H1 (cell line): ENCODE results near the gene INHBC. TPM values are rescaled to one million over a fixed set of nuclear protein-coding genes. Genes with fewer than 3 reads are reported as not detected.

ENCODE experiments used
- CTCF ChIA-PET: fragments of 300-600 bp; sonication (Branson Sonifier 250); formaldehyde crosslinking; loops from one replicate; lab custom pipeline; 2021; ENCODE audit not compliant: partially characterized antibody; lab: Charles Lee
- POLR2A ChIA-PET: fragments of 300-600 bp; sonication (Branson Sonifier 250); formaldehyde crosslinking; loops from one replicate; lab custom pipeline; 2021; ENCODE audit warnings: inconsistent platforms; ENCODE audit not compliant: partially characterized antibody; lab: Charles Lee
- DNase-seq, 2 experiments: peaks; one replicate each; pipeline versions ENCODE4 v3.0.0 to v3.0.0-alpha.2; 2010 to 2022; ENCODE audit warnings: low spot score in 2 of 2, low read depth in 1 of 2, mixed read lengths in 1 of 2
- FAIRE-seq: peaks from 2 replicates; lab custom pipeline; 2011; peaks lifted over from hg19 to GRCh38; lab: Jason Lieb, UNC
- H2AFZ ChIP-seq: 2 replicates; pipeline ENCODE4 v1.8.1; 2012; ENCODE audit warnings: low read length, inconsistent platforms
- H2AK5ac ChIP-seq: 2 replicates; pipeline ENCODE4 v1.6.1; 2013; ENCODE audit warnings: low read depth, low read length
- H2BK120ac ChIP-seq: replicated peaks from 2 replicates; pipeline ENCODE3; 2013; ENCODE audit warnings: low read depth, low read length, inconsistent platforms
- H2BK12ac ChIP-seq: 2 replicates; pipeline ENCODE4 v1.6.1; 2013; ENCODE audit warnings: low read depth, low read length
- H2BK15ac ChIP-seq: 2 replicates; pipeline ENCODE4 v1.6.1; 2013; ENCODE audit warnings: low read length
- H2BK20ac ChIP-seq: 2 replicates; pipeline ENCODE4 v1.6.1; 2013; ENCODE audit warnings: low read length
- H2BK5ac ChIP-seq: 2 replicates; pipeline ENCODE4 v1.6.1; 2013; ENCODE audit warnings: low read depth, low read length
- H3K14ac ChIP-seq: 2 replicates; pipeline ENCODE4 v1.6.1; 2013; ENCODE audit warnings: inconsistent platforms; ENCODE audit not compliant: insufficient read length
- H3K18ac ChIP-seq: 2 replicates; pipeline ENCODE4 v1.6.1; 2013; ENCODE audit warnings: low read length; ENCODE audit errors: extremely low read depth
- H3K23ac ChIP-seq: 2 replicates; pipeline ENCODE4 v1.6.1; 2013; ENCODE audit warnings: inconsistent platforms; ENCODE audit not compliant: insufficient read length
- H3K23me2 ChIP-seq: 2 replicates; pipeline ENCODE4 v1.6.1; 2013; ENCODE audit warnings: low read depth, low read length
- H3K27ac ChIP-seq: 2 replicates; pipeline ENCODE4 v1.6.1; 2011; ENCODE audit warnings: low read depth, low read length, inconsistent platforms
- H3K27me3 ChIP-seq, 4 experiments: replicated peaks in 1 of 4; 1 replicate in 1 of 4; 2 replicates in 3 of 4; pipeline versions ENCODE4 v1.6.1 to v1.8.1; 2011 to 2013; ENCODE audit warnings: low read length in 3 of 4, mild to moderate bottlenecking in 3 of 4, inconsistent platforms in 2 of 4, mixed read lengths in 2 of 4, moderate library complexity in 1 of 4; ENCODE audit not compliant: control insufficient read depth in 3 of 4, insufficient read depth in 3 of 4; ENCODE audit errors: extremely low read depth in 1 of 4
- H3K36me3 ChIP-seq, 4 experiments: 2 replicates each; pipeline versions ENCODE4 v1.6.1 to v1.8.1; 2011 to 2013; ENCODE audit warnings: mild to moderate bottlenecking in 4 of 4, low read length in 3 of 4, moderate library complexity in 2 of 4, control low read depth in 1 of 4, inconsistent platforms in 1 of 4; ENCODE audit not compliant: insufficient read depth in 4 of 4, control insufficient read depth in 2 of 4
- H3K4ac ChIP-seq: replicated peaks from 2 replicates; pipeline ENCODE3; 2013; ENCODE audit warnings: low read length, low read depth, mixed read lengths, inconsistent platforms; ENCODE audit not compliant: insufficient read length
- H3K4me1 ChIP-seq, 4 experiments: replicated peaks in 1 of 4; 1 replicate in 1 of 4; 2 replicates in 3 of 4; pipeline versions ENCODE4 v1.6.1 to v1.8.1; 2011 to 2013; ENCODE audit warnings: low read length in 3 of 4, inconsistent platforms in 2 of 4, mixed read lengths in 1 of 4; ENCODE audit not compliant: insufficient read depth in 4 of 4, control insufficient read depth in 3 of 4
- H3K4me2 ChIP-seq, 2 experiments: 2 replicates each; pipeline versions ENCODE4 v1.6.1 to v1.8.1; 2011 to 2013; ENCODE audit warnings: low read depth in 2 of 2, low read length in 2 of 2, control low read depth in 1 of 2, inconsistent platforms in 1 of 2, mild to moderate bottlenecking in 1 of 2; ENCODE audit not compliant: insufficient read depth in 1 of 2
- H3K4me3 ChIP-seq, 4 experiments: fragments of 200-600, 300-600 bp in 1 of 4; sonication (generic), shearing (Covaris generic), sonication (Bioruptor Twin) in 1 of 4; 2 replicates each; pipeline versions ENCODE4 v1.5.1 to v1.8.1; 2011 to 2016; ENCODE audit warnings: low read length in 4 of 4, low read depth in 3 of 4, control low read depth in 2 of 4, inconsistent platforms in 2 of 4, mild to moderate bottlenecking in 2 of 4, mixed read lengths in 1 of 4, moderate library complexity in 1 of 4; ENCODE audit not compliant: insufficient read depth in 2 of 4; ENCODE audit errors: extremely low read depth in 1 of 4
- H3K56ac ChIP-seq: replicated peaks from 2 replicates; pipeline ENCODE3; 2013; ENCODE audit warnings: low read depth, mild to moderate bottlenecking, mixed read lengths, low read length, inconsistent platforms; ENCODE audit not compliant: insufficient read length
- H3K79me1 ChIP-seq: 2 replicates; pipeline ENCODE4 v1.6.1; 2013; ENCODE audit warnings: low read depth, low read length, control low read depth
- H3K79me2 ChIP-seq, 2 experiments: 2 replicates each; pipeline versions ENCODE4 v1.6.1 to v1.8.1; 2012 to 2013; ENCODE audit warnings: low read length in 2 of 2, mild to moderate bottlenecking in 2 of 2, inconsistent platforms in 1 of 2; ENCODE audit not compliant: insufficient read depth in 2 of 2, control insufficient read depth in 1 of 2
- H3K9ac ChIP-seq, 4 experiments: replicated peaks in 1 of 4; 1 replicate in 1 of 4; 2 replicates in 3 of 4; pipeline versions ENCODE4 v1.6.1 to v1.8.1; 2011 to 2013; ENCODE audit warnings: low read depth in 3 of 4, low read length in 3 of 4, control low read depth in 2 of 4, mild to moderate bottlenecking in 2 of 4, moderate library complexity in 2 of 4, inconsistent platforms in 1 of 4; ENCODE audit errors: extremely low read depth in 1 of 4
- H3K9me3 ChIP-seq, 2 experiments: 2 replicates each; pipeline versions ENCODE4 v1.6.1 to v1.8.1; 2012 to 2013; ENCODE audit warnings: mild to moderate bottlenecking in 2 of 2, moderate library complexity in 2 of 2, control low read depth in 1 of 2, inconsistent platforms in 1 of 2, low read depth in 1 of 2, low read length in 1 of 2, mixed read lengths in 1 of 2; ENCODE audit not compliant: insufficient read depth in 2 of 2
- H4K20me1 ChIP-seq, 2 experiments: replicated peaks in 1 of 2; 2 replicates each; pipeline versions ENCODE3 to v1.8.1; 2011 to 2013; ENCODE audit warnings: inconsistent platforms in 2 of 2, low read length in 2 of 2, mild to moderate bottlenecking in 1 of 2; ENCODE audit not compliant: insufficient read depth in 2 of 2, control insufficient read depth in 1 of 2
- H4K5ac ChIP-seq: 2 replicates; pipeline ENCODE4 v1.6.1; 2013; ENCODE audit warnings: low read length, low read depth, mixed read lengths, inconsistent platforms; ENCODE audit not compliant: insufficient read length
- H4K8ac ChIP-seq: 2 replicates; pipeline ENCODE4 v1.8.0; 2013; ENCODE audit warnings: mild to moderate bottlenecking, moderate library complexity, low read length, inconsistent platforms; ENCODE audit not compliant: insufficient read depth; ENCODE audit errors: extremely low read depth
- H4K91ac ChIP-seq: replicated peaks from 2 replicates; pipeline ENCODE3; 2013; ENCODE audit warnings: low read length, mixed read lengths, inconsistent platforms; ENCODE audit not compliant: insufficient read length
- ATF3 ChIP-seq: IDR thresholded peaks from 2 replicates; pipeline ENCODE4 v1.6.1; 2011; ENCODE audit warnings: low read depth, mild to moderate bottlenecking, low read length; ENCODE audit not compliant: insufficient read depth
- CREB1 ChIP-seq: IDR thresholded peaks from 2 replicates; pipeline ENCODE4 v1.6.1; 2012; ENCODE audit warnings: inconsistent platforms
- EP300 ChIP-seq, 2 experiments: IDR thresholded peaks; 1 replicate in 1 of 2; 2 replicates in 1 of 2; pipeline ENCODE4 v1.6.1; 2011 to 2012; ENCODE audit warnings: low read depth in 2 of 2, low read length in 2 of 2, mild to moderate bottlenecking in 2 of 2, borderline replicate concordance in 1 of 2, inconsistent platforms in 1 of 2, moderate library complexity in 1 of 2
- HDAC6 ChIP-seq: IDR thresholded peaks from one replicate; pipeline ENCODE4 v1.7.1; 2012; ENCODE audit warnings: low read depth, mild to moderate bottlenecking, inconsistent platforms, low read length, moderate library complexity
- KDM4A ChIP-seq: IDR thresholded peaks from one replicate; pipeline ENCODE4 v1.7.1; 2012; ENCODE audit warnings: low read depth, mild to moderate bottlenecking, moderate library complexity, low read length, inconsistent platforms; ENCODE audit not compliant: severe bottlenecking
- MAFK ChIP-seq: IDR thresholded peaks from 2 replicates; pipeline ENCODE4 v1.6.1; 2012; ENCODE audit warnings: low read depth, mild to moderate bottlenecking, improper control_type of control experiment, low read length
- SIN3A ChIP-seq, 2 experiments: IDR thresholded peaks in 1 of 2; conservative IDR thresholded peaks in 1 of 2; 2 replicates each; pipeline ENCODE4 v1.6.1; 2011 to 2012; ENCODE audit warnings: low read length in 2 of 2, improper control_type of control experiment in 1 of 2, low read depth in 1 of 2, mild to moderate bottlenecking in 1 of 2
- SP1 ChIP-seq: IDR thresholded peaks from 2 replicates; pipeline ENCODE4 v1.6.1; 2011; ENCODE audit warnings: low read depth, low read length
- SUZ12 ChIP-seq: fragments of 200-600 bp; sonication (generic); IDR thresholded peaks from 2 replicates; pipeline ENCODE4 v1.6.1; 2012; ENCODE audit warnings: mild to moderate bottlenecking, inconsistent platforms, low read length, moderate library complexity, mixed read lengths
- TAF1 ChIP-seq: IDR thresholded peaks from 2 replicates; pipeline ENCODE4 v1.6.1; 2011; ENCODE audit warnings: mild to moderate bottlenecking, low read depth, low read length
- TCF12 ChIP-seq: IDR thresholded peaks from 2 replicates; pipeline ENCODE4 v1.6.1; 2011; ENCODE audit warnings: low read depth, mild to moderate bottlenecking, low read length
- USF2 ChIP-seq: IDR thresholded peaks from 2 replicates; pipeline ENCODE4 v1.6.1; 2011; ENCODE audit warnings: low read length, improper control_type of control experiment
- WGBS, 2 experiments: shearing (Covaris generic) in 1 of 2; methylation state at CpG; one replicate each; pipeline versions ENCODE4 v1.1.6 to v1.1.7; 2013 to 2015; ENCODE audit warnings: low lambda C conversion rate in 2 of 2, mixed read lengths in 2 of 2, inconsistent platforms in 1 of 2, low coverage in 1 of 2, missing lambda C conversion rate in 1 of 2; ENCODE audit not compliant: insufficient replicate concordance in 2 of 2, insufficient coverage in 1 of 2, insufficient read length in 1 of 2; ENCODE audit errors: extremely low coverage in 1 of 2, missing lambda C conversion rate in 1 of 2; 5-methylcytosine and 5-hydroxymethylcytosine counted together
- polyA plus RNA-seq, 7 experiments: library from polyadenylated mRNA; depleted of rRNA in 3 of 7; stranded (reverse) in 5 of 7; unstranded in 2 of 7; fragments of >200 nt in 5 of 7; fragments of 200-250 nt in 2 of 7; gene quantifications; 1 replicate in 5 of 7; 2 replicates in 1 of 7; 4 replicates in 1 of 7; pipeline versions ENCODE4 v1.2.1 to v1.2.3, GENCODE V29; 2011 to 2013; ENCODE audit warnings: missing spikeins in 2 of 7, mixed read lengths in 2 of 7
- total RNA-seq: library from RNA; stranded (reverse); fragmentation: NEBNext Ultra II Directional; extraction: Animal tissue kit (Norgen Biotek cat#: 25700); gene quantifications from 2 replicates; pipeline ENCODE4 v1.2.1, GENCODE V29; 2021

The INHBC gene
- total and polyA plus RNA-seq, 2 of the 8 experiments (the other 6 are each of a cell fraction or from before 2014, with no cell fraction given): 0.15 TPM; not detected in 1

GRCh38 chr12:57441846-57442427 lies 7.4 kb downstream of the INHBC start:
- no peak overlapping the region for H2BK15ac ChIP-seq
- H3K27ac ChIP-seq: no peak overlapping the region
- no peak overlapping the region for H2BK20ac ChIP-seq
- H2BK5ac ChIP-seq: no peak overlapping the region
- DNase-seq (no peak), FAIRE-seq (no peak)
- H2AFZ ChIP-seq: no peak overlapping the region
- no peak overlapping the region for H3K18ac ChIP-seq
- H3K79me2 ChIP-seq: no peaks in the 10 kb centered on the region
- ChIA-PET CTCF (interaction anchor here (0.7 to 6.3 kb wide), 5 partner anchors 12 to 165 kb away, joined by 3 to 47 read pairs (median 3); partner anchors contain the start of gene INHBE), POLR2A (interaction anchor here (0.6 to 4.6 kb wide), 4 partner anchors 9 to 16 kb away, joined by 3 to 34 read pairs (median 4); partner anchors contain the start of genes INHBE and R3HDM2)
- no peak overlapping the region for H3K14ac ChIP-seq
- no peak overlapping the region for H2BK12ac ChIP-seq
- WGBS, 2 experiments: 88% methylated on average over 1 of the region's 1 CpG; no CpG with 5 or more reads in 1 of the 2 experiments
- no peak overlapping the region for H3K9ac ChIP-seq
- no peaks in the 10 kb centered on the region for H3K4me1 ChIP-seq
- no peak overlapping the region for H3K56ac ChIP-seq
- H3K4me3 ChIP-seq: no peak overlapping the region
- H3K23ac ChIP-seq: no peak overlapping the region
- no peaks in the 10 kb centered on the region for H3K36me3 ChIP-seq
- no peaks in the 10 kb centered on the region for H3K27me3 ChIP-seq
- H3K23me2 ChIP-seq: no peaks in the 10 kb centered on the region
- H3K4me2 ChIP-seq: no peak overlapping the region
- no peak overlapping the region for H2BK120ac ChIP-seq
- no peaks in the 10 kb centered on the region for H4K20me1 ChIP-seq
- H3K79me1 ChIP-seq: no peaks in the 10 kb centered on the region
- H4K8ac ChIP-seq: no peak overlapping the region
- H4K91ac ChIP-seq: no peak overlapping the region
- peaks cover 0 to 3% of the 10 kb centered on the region in 2 experiments; a peak in 2 of 4 replicates for H3K9me3 ChIP-seq
- no peak overlapping the region for H3K4ac ChIP-seq
- no peak overlapping the region for H4K5ac ChIP-seq
- no peak overlapping the region for H2AK5ac ChIP-seq
- TF ChIP-seq SUZ12: no peak
- TF ChIP-seq CREB1: no peak
- TF ChIP-seq TCF12: no peak
- TF ChIP-seq ATF3: no peak
- TF ChIP-seq SP1: no peak
- no peak for TF ChIP-seq KDM4A
- TF ChIP-seq USF2: no peak
- TF ChIP-seq SIN3A (conservative IDR thresholded peaks at IDR 0.05 in 1 of 2, IDR thresholded peaks at IDR 0.05 in 1 of 2; ENCODE audit: low read depth in 1 of 2, low read length in 2 of 2): no peak
- no peak for TF ChIP-seq TAF1
- TF ChIP-seq MAFK: no peak
- TF ChIP-seq EP300 (IDR thresholded peaks at IDR 0.05; ENCODE audit: borderline replicate concordance in 1 of 2, low read depth in 2 of 2, low read length in 2 of 2): no peak
- no peak for TF ChIP-seq HDAC6
